CD4-positive, alpha-beta T cell treated with Interleukin-15 for 4 hours (primary cell): ENCODE results near the gene OR10H1.
"Not testable (repeated sequence)": the region's sequence is repeated elsewhere in the genome, so short reads cannot be mapped to it uniquely, and the experiment has no call there.

Experiments
- DNase-seq: peaks from one replicate; pipeline ENCODE4 v3.0.0-alpha.2; 2020; ENCODE audit warnings: low spot score

Gene OR10H1, protein sequence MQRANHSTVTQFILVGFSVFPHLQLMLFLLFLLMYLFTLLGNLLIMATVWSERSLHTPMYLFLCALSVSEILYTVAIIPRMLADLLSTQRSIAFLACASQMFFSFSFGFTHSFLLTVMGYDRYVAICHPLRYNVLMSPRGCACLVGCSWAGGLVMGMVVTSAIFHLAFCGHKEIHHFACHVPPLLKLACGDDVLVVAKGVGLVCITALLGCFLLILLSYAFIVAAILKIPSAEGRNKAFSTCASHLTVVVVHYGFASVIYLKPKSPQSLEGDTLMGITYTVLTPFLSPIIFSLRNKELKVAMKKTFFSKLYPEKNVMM

DNA sequence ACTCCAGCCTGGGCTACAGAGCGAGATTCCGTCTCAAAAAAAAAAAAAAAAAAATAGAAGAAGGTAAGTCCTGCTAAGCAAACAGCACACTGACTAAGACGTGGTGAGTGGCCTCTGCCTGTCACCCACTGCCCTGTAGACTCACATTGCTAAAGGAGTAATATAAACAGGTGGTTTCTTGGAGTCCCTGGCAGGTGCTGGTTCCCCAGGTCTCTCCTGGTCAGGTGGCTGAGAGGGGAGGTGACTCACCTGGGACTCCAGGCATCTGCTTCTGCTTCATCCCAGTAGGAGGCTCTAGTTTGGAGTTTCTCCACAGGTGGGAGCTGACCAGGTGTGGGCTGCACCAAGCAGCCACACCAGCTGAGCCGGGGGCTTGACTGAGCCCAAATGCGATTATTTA, at the start of gene OR10H1:
OR10H1 (minus strand) TSS at position 359 of the 400 bp plus-strand sequence. CDS start 7,627 bp downstream, outside the sequence.
- no peak for DNase-seq

DNA sequence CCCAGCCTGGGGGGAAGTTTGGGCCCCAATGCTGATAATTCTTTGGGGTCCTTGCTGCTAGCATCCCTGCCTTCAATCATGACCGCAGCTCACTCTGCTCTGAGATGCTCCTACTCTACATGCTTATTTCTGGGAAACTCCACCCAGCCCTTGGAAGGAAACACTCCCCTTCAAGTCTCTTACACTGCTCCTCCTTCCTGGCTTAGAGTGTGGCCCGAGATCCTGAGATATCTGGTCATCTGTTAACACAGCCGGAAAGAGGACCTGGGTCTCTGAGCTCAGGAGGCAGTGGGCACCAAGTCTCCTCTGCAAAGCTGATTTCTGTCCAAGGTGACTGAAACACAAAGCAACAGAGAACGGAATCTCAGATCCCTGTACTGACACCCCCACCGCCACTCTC, 49.4 kb upstream of the OR10H1 start:
- no peak for DNase-seq

DNA sequence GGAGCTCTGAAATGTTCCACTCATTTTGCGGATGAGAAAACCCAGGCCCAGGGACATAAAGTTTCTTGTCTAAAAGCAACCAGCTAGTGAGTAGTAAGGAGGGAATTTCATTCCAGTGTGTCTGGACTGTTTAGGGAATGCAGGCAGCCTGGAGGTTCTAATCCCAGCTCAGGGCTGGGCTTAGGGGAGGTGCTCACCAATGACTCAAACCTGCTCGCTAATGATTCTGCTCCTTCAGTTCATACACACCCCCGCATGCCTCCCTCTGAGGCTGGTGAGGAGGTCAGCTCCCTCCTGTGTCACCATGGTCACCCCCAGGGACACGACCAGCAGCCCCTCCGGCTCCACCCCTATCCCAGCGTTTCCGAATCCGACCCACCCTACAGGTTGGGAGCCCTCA, 47.8 kb upstream of the OR10H1 start:
- no peak for DNase-seq

DNA sequence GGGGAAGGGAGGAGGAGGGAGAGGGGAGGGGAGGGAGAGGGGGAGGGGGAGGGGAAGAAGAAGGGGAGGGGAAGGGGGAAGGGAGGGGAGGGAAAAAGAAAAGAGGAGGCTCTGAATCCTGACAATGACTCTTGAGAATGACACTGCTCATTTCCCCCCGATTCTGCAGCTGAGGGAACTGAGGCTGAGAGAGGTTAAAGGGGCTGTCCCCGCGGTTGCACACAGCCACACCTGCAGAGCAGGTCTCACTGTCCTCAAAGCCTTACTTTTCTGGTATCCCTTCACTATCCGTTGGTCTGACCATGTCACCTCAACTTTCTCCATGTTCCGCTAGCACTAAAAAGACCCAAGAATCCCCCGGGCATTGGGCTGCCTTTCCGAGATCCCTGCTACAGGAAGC, 47.0 kb upstream of the OR10H1 start:
- no peak for DNase-seq

DNA sequence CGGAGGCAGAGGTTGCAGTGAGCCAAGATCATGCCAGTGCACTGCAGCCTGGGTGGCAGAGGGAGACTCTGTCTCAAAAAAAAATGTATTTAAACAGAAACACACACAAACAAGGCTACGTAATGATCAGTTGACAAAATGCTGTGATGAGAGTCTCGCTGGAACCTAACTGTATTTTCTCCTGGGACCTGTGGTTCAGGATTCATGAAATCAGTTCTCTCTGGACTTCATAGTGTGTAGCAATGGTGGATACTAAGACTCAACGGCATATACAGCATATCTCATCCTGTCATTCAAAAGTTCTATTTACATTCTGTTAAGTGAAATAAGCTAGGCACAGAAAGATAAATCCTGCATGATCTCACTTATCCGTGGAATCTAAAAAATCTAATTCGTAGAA, 45.1 kb upstream of the OR10H1 start:
- DNase-seq, result no peak

DNA sequence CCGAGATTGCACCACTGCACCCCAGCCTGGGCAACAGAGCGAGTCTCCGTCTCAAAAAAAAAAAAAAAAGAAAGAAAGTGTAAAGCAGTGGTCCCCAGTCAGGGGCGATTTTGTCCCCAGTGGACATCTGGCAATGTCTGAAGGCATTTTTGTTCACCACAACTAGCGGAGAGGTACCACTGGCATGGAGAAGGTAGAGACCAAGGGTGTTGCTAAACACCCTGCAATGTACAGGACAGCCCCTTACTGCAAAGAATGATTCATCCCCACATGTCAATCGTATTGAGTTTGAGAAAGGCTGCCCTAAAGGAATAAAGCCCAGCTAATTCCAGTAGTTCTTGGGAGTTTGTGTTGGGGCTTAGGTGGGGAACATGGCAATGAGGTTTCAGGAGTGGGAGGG, 43.7 kb upstream of the OR10H1 start:
- no peak for DNase-seq

DNA sequence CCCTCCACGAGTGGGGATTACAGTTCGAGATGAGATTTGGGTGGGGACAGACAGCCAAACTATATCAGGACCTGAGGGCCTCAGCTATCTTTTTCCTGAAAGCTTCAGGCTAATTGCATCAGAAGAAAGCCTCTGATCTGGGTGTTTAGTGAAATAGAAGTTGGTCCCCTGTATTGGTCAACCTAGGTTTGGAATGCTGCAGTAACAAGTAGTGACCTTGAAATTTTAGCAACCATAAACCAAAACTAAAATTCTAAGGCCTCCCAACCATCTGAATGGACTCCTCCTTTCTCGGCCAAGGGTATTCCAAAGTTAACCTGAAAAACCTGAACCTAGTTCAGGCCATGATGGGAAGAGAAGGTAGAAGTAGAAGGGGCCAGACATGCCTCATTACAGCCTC, 34.9 kb upstream of the OR10H1 start:
- no peak for DNase-seq

DNA sequence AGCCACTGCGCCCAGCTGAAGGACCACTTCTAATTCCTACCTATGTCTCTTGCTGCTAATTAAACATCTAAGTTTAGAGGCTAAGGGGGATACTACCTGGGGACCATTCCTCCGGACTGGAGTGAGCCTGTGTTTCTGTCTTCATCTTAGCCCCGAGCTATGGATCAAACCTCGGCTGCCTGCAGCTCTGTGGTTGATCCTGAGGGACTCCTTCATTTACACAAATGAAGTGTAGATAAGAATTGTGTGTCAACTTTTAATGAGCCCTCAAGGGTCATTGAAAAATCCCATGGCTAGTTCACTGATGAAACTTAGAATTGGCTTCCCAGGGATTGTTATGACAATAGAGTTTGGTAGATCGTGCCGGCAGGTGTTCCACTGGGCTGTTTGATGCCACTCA, 31.5 kb upstream of the OR10H1 start:
- DNase-seq, result no peak

DNA sequence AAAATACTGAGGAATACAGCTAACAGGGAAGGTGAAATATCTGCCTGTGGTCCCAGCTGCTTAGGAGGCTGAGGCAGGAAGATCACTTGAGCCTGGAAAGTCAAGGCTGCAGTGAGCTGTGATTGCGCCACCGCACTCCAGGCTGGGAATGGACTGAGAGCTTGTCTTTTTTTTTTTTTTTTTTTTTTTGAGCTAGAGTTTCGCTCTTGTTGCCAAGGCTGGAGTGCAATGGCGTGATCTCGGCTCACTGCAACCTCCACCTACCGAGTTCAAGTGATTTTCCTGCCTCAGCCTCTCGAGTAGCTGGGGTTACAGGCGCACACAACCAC, 28.4 kb upstream of the OR10H1 start:
- DNase-seq, result not testable (repeated sequence)

DNA sequence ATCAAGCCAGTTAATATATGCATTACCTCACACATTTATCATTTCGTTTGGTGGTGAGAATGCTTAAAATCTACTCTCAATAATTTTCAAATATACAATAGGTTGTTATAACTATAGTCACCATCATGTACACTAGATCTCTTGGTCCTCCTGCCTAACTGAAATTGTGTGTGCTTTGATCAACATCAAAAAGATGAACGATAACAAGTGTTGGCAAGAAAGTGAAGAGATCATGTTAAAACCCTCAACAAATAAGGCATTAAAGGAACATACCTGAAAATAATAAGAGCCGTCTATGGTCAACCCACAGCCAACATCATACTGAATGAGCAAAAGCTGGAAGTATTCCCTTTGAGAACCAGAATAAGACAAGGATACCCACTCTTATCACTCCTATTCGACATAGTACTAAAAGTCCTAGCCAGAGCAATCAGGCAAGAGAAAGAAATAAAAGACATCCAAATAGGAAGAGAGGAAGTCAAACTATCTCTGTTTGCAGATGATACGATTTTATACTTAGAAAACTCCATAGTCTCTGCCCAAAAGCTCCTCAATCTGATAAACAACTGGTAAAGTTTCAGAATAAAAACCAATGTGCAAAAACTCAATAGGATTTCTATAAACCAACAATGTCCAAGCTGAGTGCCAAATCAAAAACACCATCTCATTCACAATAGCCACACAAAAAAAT, 27.9 kb upstream of the OR10H1 start:
- DNase-seq, result no peak

DNA sequence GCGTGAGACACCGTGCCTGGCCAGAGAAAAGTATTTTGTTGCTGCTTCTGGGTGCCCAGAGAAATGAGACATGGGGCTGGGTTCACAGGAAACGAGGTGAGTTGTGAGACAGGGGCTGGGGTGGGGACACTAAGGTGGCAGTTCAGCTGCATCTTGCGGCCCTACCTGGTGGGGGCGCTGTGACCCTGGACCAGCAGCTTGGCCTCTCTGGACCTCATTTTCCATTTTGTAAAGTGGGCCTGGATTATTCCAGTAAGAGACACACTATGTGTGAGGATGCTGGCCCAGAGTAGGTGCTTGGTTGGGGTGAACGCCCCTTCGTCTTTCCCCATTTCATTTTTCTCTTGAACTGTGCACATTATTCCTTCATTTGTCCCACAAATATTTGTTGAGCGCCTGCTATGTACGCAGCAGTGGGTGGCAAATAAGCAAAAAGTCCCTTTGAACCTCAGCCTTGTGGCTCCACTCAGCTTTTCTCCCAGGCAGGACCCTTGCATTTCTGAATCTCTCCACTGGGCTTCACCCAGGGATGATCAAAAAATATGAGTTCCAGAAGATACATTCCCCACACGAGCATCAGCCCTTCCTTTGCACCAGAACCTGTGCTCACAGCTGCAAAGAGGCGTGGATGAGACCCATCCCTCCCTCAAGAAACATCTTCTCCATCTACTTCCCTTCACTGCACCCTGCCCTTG, 26.6 kb upstream of the OR10H1 start:
- DNase-seq, result no peak

DNA sequence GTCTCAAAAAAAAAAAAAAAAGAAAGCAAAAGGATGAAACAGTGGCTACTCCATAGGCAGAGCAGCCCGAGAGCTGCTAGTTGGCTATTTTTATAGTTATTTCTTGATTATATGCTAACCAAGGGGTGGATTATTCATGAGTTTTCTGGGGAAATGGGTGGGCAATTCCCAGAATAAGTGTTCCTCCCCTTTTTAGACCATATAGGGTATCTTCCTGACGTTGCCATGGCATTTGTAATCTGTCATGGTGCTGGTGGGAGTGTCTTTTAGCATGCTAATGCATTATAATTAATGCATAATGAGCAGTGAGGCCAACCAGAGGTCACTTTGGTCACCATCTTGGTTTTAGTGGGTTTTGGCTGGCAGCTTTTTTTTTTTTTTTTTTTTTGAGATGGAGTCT, 25.4 kb upstream of the OR10H1 start:
- DNase-seq, result no peak

DNA sequence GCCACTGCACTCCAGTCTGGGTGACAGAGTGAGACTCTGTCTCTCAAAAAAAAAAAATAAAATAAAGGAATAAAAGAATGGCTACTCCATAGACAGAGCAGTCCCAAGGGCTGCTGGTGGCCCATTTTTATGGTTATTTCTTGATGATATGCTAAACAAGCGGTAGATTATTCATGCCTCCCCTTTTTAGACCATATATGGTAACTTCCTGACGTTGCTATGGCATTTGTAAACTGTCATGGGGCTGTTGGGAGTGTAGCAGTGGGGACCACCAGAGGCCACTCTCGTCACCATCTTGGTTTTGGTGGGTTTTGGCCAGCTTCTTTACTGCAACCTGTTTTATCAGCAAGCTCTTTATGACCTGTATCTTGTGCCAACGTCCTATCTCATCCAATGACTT, 24.4 kb upstream of the OR10H1 start:
- DNase-seq, result not testable (repeated sequence)

DNA sequence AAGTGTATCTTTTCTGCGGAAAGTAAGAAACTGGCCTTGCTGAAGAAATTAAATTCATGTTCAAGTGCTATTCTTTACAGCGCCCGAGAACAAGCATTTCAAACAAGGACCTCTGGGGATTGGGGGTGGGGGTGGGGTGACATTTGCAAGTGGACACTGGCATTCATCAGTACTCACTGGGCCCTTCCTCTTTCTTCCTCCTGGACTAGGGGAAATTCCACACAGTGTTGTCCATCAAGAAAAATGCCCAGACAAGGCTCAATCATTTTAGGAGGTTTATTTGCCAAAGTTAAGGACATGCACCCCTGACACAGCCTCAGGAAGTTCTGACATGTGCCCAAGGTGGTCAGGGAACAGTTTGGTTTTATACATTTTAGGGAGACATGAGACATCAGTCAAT, 22.9 kb upstream of the OR10H1 start:
- DNase-seq, result no peak

DNA sequence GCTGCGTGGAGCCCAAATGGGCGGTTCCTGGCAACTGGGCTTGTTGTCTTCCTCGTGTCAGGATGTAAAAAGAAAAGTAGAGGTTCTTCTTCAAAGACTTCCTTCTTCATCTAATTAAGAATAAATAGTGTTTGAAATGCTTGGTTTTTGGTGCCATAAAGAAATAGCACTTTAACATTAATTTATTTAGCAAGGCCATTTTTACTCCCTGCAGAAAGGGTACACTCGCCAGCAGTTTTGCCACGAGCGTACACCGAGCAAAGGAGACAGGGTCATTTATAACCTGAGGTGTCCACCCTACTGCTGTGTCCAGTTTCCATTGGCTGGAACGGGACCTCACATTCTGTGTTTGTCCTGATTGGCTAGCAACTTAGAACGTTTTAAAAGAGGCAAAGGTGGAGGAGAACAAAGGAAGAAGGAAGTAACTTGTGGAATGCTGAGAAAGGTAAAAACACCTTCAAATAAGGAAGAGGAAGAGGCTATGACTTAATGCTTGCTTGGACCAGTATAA, 21.8 kb upstream of the OR10H1 start:
- no peak for DNase-seq

DNA sequence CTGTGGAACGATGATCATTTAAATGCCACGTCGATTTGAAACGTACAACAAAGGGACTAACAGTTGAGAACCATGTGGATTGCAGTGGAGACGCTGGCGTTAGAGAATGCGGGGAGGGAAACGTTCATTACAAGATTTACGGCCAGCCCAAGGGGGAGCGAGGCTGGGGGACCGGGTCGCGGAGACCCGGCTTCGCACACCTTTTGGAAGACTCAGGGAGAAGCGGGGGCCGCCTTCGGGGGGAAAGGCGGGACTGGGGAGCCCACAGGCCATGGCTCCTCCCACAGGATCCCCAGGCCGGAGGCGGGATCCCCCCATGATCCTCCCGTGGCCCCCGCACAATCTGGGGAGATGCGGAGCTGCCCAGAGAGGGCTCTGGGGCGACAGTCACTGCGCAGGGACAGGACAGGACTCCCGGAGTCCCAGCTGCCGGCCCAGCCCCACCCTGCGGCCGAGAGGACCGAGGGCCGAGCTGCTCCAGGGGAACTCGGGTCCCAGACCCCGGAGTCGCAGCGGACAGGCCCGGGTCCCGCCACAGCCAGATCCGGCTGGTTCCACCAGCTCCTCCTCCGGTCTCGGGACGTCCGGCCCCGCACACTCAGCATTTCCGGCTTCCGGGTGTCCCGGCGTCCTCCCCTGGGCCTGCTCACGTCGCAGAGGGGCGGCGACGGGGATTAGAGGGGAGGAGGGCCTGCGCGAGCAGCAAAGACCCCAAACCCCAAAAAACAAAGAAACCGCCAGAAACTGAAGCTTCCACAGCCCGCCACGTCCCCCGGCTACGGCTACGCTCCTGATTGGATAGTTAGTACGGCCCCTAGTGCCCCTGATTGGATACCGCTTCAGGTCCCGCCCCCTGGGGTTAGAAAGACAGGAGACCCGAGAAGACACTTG, 21.1 kb upstream of the OR10H1 start:
- DNase-seq, result peak; percentile 96

DNA sequence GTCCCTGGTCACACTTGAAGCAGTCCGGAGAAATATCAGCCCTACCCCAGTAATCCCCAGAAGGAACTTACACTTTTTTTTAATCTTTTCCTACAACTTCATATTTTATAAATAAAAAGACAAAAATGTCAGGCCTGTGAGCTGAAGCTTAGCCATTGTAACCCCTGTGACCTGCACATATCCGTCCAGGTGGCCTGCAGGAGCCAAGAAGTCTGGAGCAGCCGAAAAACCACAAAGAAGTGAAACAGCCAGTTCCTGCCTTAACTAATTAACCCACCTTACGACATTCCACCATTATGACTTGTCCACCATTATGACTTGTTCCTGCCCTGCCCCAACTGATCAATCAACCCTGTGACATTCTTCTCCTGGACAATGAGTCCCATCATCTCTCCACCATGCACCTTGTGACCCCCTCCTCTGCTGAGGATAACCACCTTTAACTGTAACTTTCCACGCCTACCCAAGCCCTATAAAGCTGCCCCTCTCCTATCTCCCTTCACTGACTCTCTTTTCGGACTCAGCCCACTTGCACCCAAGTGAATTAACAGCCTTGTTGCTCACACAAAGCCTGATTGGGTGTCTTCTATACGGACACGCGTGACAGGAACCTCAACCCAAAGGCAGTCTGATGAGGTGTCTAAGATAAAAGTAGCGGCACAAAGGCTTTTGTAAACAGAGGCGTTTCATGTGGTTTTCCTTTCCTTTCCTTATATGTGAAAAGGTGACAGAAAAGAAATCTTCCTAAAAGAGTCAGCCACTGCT, 20.3 kb upstream of the OR10H1 start:
- DNase-seq, result peak; percentile 80

DNA sequence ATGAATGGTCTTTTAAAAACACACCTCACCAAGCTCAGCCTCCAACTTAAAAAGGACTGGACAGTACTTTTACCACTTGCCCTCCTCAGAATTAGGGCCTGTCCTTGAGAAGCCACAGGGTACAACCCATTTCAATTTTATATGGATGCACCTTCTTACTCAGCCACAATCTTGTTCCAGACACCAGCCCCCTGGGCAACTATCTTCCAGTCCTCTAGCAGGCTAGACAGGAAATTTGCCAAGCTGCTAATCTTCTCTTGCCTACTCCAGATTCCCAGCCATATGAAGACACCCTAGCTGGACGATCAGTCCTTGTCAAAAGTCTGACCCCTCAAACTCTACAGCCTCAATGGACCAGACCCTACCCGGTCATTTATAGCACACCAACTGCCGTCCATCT, 18.8 kb upstream of the OR10H1 start:
- DNase-seq, result not testable (repeated sequence)

DNA sequence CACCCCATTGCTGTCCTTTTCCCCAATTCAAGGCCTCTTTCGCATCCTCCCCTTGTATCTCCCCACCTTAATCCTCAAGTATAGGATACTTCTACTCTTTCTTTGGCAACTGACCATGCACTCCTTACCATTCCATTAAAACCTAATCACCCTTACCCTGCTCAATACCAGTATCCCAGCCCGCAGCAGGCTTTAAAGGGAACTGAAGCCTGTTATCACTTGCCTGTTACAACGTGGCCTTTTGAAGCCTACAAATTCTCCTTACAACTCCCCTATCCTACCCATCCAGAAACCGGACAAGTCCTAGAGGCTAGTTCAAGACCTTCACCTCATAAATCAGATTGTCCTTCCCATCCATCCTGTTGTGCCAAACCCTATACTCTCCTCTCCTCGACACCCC, 16.2 kb upstream of the OR10H1 start:
- no peak for DNase-seq

DNA sequence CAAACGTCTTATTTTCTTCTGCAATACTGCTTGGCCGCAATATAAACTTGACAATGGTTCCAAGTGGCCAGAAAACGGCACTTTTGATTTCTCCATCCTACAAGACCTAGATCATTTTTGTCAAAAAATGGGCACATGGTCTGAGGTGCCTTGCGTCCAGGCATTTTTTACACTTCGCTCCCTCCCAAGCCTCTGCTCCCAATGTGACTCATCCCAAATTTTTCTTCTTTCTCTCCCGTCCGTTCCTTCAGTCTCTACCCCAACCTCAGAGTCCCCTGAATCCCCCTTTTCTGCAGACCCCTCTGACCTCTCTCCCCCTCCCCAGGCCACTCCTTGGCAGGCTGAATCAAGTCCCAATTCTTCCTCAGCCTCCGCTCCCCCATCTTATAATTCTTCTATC, 14.3 kb upstream of the OR10H1 start:
- DNase-seq, result no peak

DNA sequence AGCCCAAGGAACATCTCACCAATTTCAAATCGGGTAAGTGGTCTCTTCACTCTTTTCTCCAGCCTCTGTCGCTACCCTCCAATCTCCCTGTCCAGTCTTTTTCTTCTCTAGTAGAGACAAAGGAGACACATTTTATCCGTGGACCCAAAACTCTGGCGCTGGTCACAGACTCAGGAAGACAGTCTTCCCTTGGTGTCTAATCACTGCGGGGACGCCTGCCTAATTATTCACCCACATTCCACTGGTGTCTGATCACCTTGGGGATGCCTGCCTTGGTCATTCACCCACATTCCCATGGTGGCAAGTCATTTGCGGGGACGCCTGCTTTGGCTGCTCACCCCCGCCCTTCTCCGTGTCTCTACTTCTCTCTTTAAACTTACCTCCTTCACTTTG, 13.8 kb upstream of the OR10H1 start:
- no peak for DNase-seq
